CD4-positive, alpha-beta T cell (primary cell): ENCODE data around the gene COQ4. TPM values are rescaled to one million over a fixed set of nuclear protein-coding genes. Genes with fewer than 3 reads are reported as not detected.

Source experiments
- ATAC-seq: fragments of 200-7000 bp; cut with Tn5 transposase; one replicate; pipeline ENCODE4 v1.10.0; 2022; ENCODE audit warnings: mild to moderate bottlenecking; ENCODE audit not compliant: poor library complexity
- CTCF ChIA-PET: fragments of 350-600 bp; sonication (Branson Sonifier 250); formaldehyde crosslinking; loops from one replicate; lab custom pipeline; 2021; ENCODE audit warnings: antibody characterized with exemption, inconsistent platforms; lab: Charles Lee
- POLR2A ChIA-PET: fragments of 350-600 bp; sonication (Branson Sonifier 250); formaldehyde crosslinking; loops from one replicate; lab custom pipeline; 2021; ENCODE audit warnings: antibody characterized with exemption, inconsistent platforms; lab: Charles Lee
- DNase-seq, 14 experiments: peaks; one replicate each; pipeline ENCODE4 v3.0.0-alpha.2; 2013 to 2020; ENCODE audit warnings: mixed read lengths in 2 of 14
- H3K27ac ChIP-seq, 2 donors: one replicate each; pipeline versions ENCODE4 v1.5.1 to v1.7.0; 2013; ENCODE audit warnings: low read length in 2 of 2, low read depth in 1 of 2, mild to moderate bottlenecking in 1 of 2
- H3K27me3 ChIP-seq, 2 experiments: 1 replicate in 1 of 2; 2 replicates in 1 of 2; pipeline versions ENCODE4 v1.6.1 to v1.7.0; 2013; ENCODE audit warnings: low read length in 2 of 2, control low read depth in 1 of 2, mild to moderate bottlenecking in 1 of 2, moderate library complexity in 1 of 2; ENCODE audit not compliant: insufficient read depth in 2 of 2, control insufficient read depth in 1 of 2
- H3K36me3 ChIP-seq: one replicate; pipeline ENCODE4 v1.6.1; 2013; ENCODE audit warnings: low read length, control low read depth; ENCODE audit not compliant: insufficient read depth
- H3K4me1 ChIP-seq: one replicate; pipeline ENCODE4 v1.6.1; 2013; ENCODE audit warnings: low read length, control low read depth; ENCODE audit not compliant: insufficient read depth
- H3K4me3 ChIP-seq: one replicate; pipeline ENCODE4 v1.5.1; 2013; ENCODE audit warnings: mild to moderate bottlenecking, low read length, moderate library complexity
- H3K9me3 ChIP-seq, 2 experiments: 1 replicate in 1 of 2; 2 replicates in 1 of 2; pipeline versions ENCODE4 v1.6.1 to v1.7.0; 2013; ENCODE audit warnings: low read length in 2 of 2, mild to moderate bottlenecking in 2 of 2, control low read depth in 1 of 2, moderate library complexity in 1 of 2; ENCODE audit not compliant: control insufficient read depth in 1 of 2, insufficient read depth in 1 of 2
- H3K27ac Mint-ChIP-seq: one replicate; pipeline ENCODE4 v1.8.0; 2020; ENCODE audit warnings: mixed read lengths
- H3K27me3 Mint-ChIP-seq: one replicate; pipeline ENCODE4 v1.8.0; 2021; ENCODE audit warnings: mixed read lengths
- H3K36me3 Mint-ChIP-seq: one replicate; pipeline ENCODE4 v1.8.0; 2021; ENCODE audit warnings: low read depth, mixed read lengths
- H3K4me1 Mint-ChIP-seq: one replicate; pipeline ENCODE4 v1.8.0; 2021; ENCODE audit warnings: low read depth, mixed read lengths
- H3K4me3 Mint-ChIP-seq: one replicate; pipeline ENCODE4 v1.8.0; 2020; ENCODE audit warnings: mild to moderate bottlenecking, mixed read lengths
- H3K9me3 Mint-ChIP-seq: one replicate; pipeline ENCODE4 v1.8.0; 2020; ENCODE audit warnings: mixed read lengths
- intact Hi-C, 2 experiments: fragments of 100-400 bp; cut with DNase I in 1 of 2; cut with micrococcal nuclease in 1 of 2; formaldehyde crosslinking; loops; one replicate each; pipeline versions ENCODE4 v1.15.1 to v1.9.0; 2023 to 2025; cut with DNase I, micrococcal nuclease
- total RNA-seq, 174 experiments: library from RNA in 2 of 174; stranded (reverse) in 2 of 174; gene quantifications; one replicate each; pipeline ENCODE4 v1.2.3 and lab custom pipeline; 2021 to 2026
- TF ChIP-seq, protein P1 (sequence below): fragments of 200-600 bp; IDR thresholded peaks from one replicate; pipeline ENCODE4 v1.8.0; 2022; ENCODE audit warnings: antibody characterized with exemption, mild to moderate bottlenecking

The COQ4 gene
- total RNA-seq, 2 experiments from 2014 or later: 20.7 to 21.7 TPM

GRCh38 chr9:128372784-128373183 lies 50.1 kb downstream of the COQ4 start:
- ATAC-seq (no peak), DNase-seq (no peak)
- Histone ChIP-seq H3K27ac (no peak overlapping the region), H3K27me3 (no peaks in the 10 kb centered on the region), H3K36me3 (peaks cover 30% of the 10 kb centered on the region), H3K4me3 (no peak overlapping the region), H3K9me3 (no peaks in the 10 kb centered on the region), H3K4me1 (peaks cover 20% of the 10 kb centered on the region)
- H3K27me3 Mint-ChIP-seq: no peaks in the 10 kb centered on the region
- intact Hi-C loops: loop anchor here (5.0 kb wide), 3 partner anchors 80 to 400 kb away; partner anchors contain the start of genes ODF2 (in 1 of the 2) and ZER1 (in 1 of the 2)
- H3K9me3 Mint-ChIP-seq: no peaks in the 10 kb centered on the region
- H3K27ac Mint-ChIP-seq: peak overlapping the region; percentile 94
- ChIA-PET POLR2A (no interaction called here), CTCF (no interaction called here)
- peaks cover 54% of the 10 kb centered on the region for H3K36me3 Mint-ChIP-seq
- peak overlapping the region; percentile 97 for H3K4me3 Mint-ChIP-seq
- TF ChIP-seq, protein P1, sequence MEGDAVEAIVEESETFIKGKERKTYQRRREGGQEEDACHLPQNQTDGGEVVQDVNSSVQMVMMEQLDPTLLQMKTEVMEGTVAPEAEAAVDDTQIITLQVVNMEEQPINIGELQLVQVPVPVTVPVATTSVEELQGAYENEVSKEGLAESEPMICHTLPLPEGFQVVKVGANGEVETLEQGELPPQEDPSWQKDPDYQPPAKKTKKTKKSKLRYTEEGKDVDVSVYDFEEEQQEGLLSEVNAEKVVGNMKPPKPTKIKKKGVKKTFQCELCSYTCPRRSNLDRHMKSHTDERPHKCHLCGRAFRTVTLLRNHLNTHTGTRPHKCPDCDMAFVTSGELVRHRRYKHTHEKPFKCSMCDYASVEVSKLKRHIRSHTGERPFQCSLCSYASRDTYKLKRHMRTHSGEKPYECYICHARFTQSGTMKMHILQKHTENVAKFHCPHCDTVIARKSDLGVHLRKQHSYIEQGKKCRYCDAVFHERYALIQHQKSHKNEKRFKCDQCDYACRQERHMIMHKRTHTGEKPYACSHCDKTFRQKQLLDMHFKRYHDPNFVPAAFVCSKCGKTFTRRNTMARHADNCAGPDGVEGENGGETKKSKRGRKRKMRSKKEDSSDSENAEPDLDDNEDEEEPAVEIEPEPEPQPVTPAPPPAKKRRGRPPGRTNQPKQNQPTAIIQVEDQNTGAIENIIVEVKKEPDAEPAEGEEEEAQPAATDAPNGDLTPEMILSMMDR: no peak
- peaks cover 34% of the 10 kb centered on the region for H3K4me1 Mint-ChIP-seq

DNA sequence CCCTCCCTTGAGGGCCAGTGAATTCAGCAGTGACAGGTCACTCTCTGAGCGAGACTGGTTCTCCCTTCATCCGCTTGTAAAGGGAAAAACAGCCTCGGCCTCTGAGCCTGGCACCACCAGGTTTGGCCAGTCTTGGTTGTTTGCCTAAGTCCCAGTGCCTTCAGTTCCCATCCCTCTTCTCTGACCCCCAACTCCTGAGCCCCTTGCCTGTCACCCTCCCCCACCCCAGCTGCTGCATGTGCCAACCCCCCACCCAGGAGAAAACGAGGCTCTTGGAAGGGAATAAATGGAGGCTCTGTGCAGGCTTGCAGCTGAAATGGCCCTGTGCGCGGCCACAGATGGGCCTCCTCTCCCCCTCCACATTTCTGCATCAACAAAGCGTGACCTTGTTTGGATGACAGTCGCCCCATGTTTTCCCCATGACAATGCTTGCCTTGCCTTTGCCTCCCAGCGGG lies 51.6 kb downstream of the COQ4 start:
- Histone ChIP-seq H3K9me3 (no peaks in the 10 kb centered on the region), H3K4me3 (no peak overlapping the region), H3K27ac (no peak overlapping the region), H3K4me1 (peaks cover 20% of the 10 kb centered on the region), H3K36me3 (peaks cover 43% of the 10 kb centered on the region), H3K27me3 (no peaks in the 10 kb centered on the region)
- no peak for DNase-seq
- Mint-ChIP-seq H3K36me3 (peaks cover 67% of the 10 kb centered on the region), H3K4me3 (no peak overlapping the region), H3K4me1 (peaks cover 34% of the 10 kb centered on the region), H3K27ac (no peak overlapping the region), H3K9me3 (no peaks in the 10 kb centered on the region), H3K27me3 (no peaks in the 10 kb centered on the region)
- intact Hi-C loops: loop anchor here (5.0 kb wide), 3 partner anchors 78 to 398 kb away; partner anchors contain the start of genes ODF2 (in 1 of the 2) and ZER1 (in 1 of the 2)
- ChIA-PET POLR2A (no interaction called here), CTCF (no interaction called here)
- ATAC-seq: no peak
- TF ChIP-seq, protein P1: no peak

DNA sequence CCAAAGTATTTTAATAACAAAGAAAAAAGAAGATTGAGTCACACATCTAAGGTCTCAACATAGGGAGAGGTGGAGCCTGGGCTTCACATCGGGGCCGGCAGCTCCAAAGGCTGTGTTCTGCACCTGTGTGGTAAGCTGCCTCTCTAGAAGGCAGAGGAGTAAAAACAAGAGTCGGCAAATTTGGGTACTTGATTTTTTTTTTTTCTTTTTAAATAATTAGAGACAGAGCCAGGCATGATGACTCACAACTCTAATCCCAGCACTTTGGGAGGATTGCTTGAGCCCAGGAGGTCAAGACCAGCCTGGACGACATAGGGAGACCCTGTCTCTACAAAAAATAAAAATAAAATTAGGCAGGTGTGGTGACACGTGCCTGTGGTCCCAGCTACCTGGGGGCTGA lies 53.2 kb downstream of the COQ4 start:
- no peaks in the 10 kb centered on the region for H3K27me3 ChIP-seq
- H3K4me3 ChIP-seq: no peak overlapping the region
- no peaks in the 10 kb centered on the region for H3K9me3 ChIP-seq
- H3K9me3 Mint-ChIP-seq: no peaks in the 10 kb centered on the region
- H3K4me1 ChIP-seq: peaks cover 13% of the 10 kb centered on the region
- no peak for ATAC-seq
- H3K27ac ChIP-seq: no peak overlapping the region
- H3K36me3 Mint-ChIP-seq: peaks cover 71% of the 10 kb centered on the region
- no peak overlapping the region for H3K4me3 Mint-ChIP-seq
- ChIA-PET CTCF (interaction anchor here (1.4 kb wide), 1 partner anchor 14 kb away, joined by 4 read pairs; no protein-coding TSS in a partner anchor), POLR2A (no interaction called here)
- no peaks in the 10 kb centered on the region for H3K27me3 Mint-ChIP-seq
- intact Hi-C loops: no loop called here
- H3K36me3 ChIP-seq: peaks cover 52% of the 10 kb centered on the region
- H3K4me1 Mint-ChIP-seq: peaks cover 26% of the 10 kb centered on the region
- DNase-seq: no peak
- TF ChIP-seq, protein P1: no peak
- H3K27ac Mint-ChIP-seq: no peak overlapping the region
